Activated naive CD4-positive, alpha-beta T cell treated with anti-CD3 and anti-CD28 coated beads, Interleukin-2, amount 50 U/mL, for 72 hours (primary cell): Measurements from ENCODE around the gene ZBTB38. TPM values are rescaled to one million over a fixed set of nuclear protein-coding genes. Genes with fewer than 3 reads are reported as not detected.
A peak's percentile ranks its signal among the peaks of the same experiment; 100 is the strongest.

Experiments
- ATAC-seq, 2 donors: fragments of 150-1000 bp; cut with Tn5 transposase; 2 replicates each; pipeline ENCODE4 v1.10.0; 2021; ENCODE audit warnings: mild to moderate bottlenecking in 2 of 2, moderate library complexity in 2 of 2
- DNase-seq, 2 donors: peaks; one replicate each; pipeline ENCODE4 v3.0.0; 2021 to 2022; ENCODE audit warnings: low spot score in 2 of 2
- H3K27ac Mint-ChIP-seq, 2 donors: one replicate each; pipeline ENCODE4 v1.8.0; 2022; ENCODE audit warnings: mild to moderate bottlenecking in 2 of 2, mixed read lengths in 2 of 2
- H3K36me3 Mint-ChIP-seq, 2 donors: one replicate each; pipeline ENCODE4 v1.8.0; 2022; ENCODE audit warnings: mixed read lengths in 2 of 2
- H3K9me3 Mint-ChIP-seq, 2 donors: one replicate each; pipeline ENCODE4 v1.8.0; 2022; ENCODE audit warnings: mixed read lengths in 2 of 2
- total RNA-seq, 2 donors: library from RNA; stranded (reverse); gene quantifications; one replicate each; pipeline ENCODE4 v1.2.3, GENCODE V29; 2022

Gene ZBTB38
- total RNA-seq, 2 donors from 2014 or later: 13.4 to 19.9 TPM

DNA sequence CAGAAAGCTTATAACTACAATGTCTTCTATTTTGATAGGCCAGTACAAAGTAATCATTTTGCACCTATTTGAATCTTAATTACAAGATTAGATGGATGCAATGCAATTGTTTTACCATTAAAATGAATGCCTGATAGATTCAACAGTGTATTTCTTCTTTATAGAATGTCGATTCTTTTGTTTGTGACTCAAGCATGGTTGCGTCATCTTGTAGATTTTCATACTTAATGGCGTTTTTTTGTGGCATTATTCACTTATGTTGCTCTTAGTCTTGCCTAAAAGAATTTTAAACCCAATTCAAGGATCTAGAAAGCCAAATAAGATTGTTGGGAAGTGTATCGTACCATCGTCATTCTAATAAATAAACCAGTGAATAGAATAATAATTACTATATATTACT is 21.4 kb downstream of the ZBTB38 start:
- Mint-ChIP-seq H3K27ac (no peak overlapping the region), H3K36me3 (no peaks in the 10 kb centered on the region), H3K9me3 (no peaks in the 10 kb centered on the region)
- DNase-seq (no peak), ATAC-seq (no peak)

- H3K36me3 Mint-ChIP-seq: no peaks in the 10 kb centered on the region
- H3K27ac Mint-ChIP-seq: no peak overlapping the region
- no peaks in the 10 kb centered on the region for H3K9me3 Mint-ChIP-seq
- no peak for ATAC-seq
- no peak for DNase-seq
Observed at GRCh38 chr3:141390747-141391146, 22.4 kb downstream of the ZBTB38 start.

GRCh38 chr3:141391298-141391990 is 23.1 kb downstream of the ZBTB38 start:
- H3K36me3 Mint-ChIP-seq: peaks cover 0 to 4% of the 10 kb centered on the region in 2 donors
- H3K27ac Mint-ChIP-seq: no peak overlapping the region
- no peak for DNase-seq
- no peaks in the 10 kb centered on the region for H3K9me3 Mint-ChIP-seq
- no peak for ATAC-seq

DNA sequence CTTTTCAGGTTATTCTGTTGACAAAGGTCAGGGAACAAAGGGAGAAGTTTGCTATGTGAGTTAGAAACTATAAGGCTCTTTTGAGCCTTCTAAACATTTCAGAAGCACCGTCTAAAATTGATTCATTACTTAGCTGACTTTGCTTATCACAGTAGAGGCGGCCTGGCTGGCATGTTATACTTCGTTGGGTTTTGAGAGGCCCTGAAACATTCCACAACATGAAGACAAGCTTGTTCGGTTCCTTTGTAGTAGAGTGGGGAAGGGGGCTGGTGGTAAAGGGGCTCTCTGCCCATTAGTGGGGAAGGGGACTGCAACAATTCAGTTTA is 23.6 kb downstream of the ZBTB38 start:
- Mint-ChIP-seq H3K9me3 (peaks cover 0 to 3% of the 10 kb centered on the region in 2 donors), H3K27ac (no peak overlapping the region), H3K36me3 (peaks cover 0 to 9% of the 10 kb centered on the region in 2 donors)
- ATAC-seq (no peak), DNase-seq (no peak)

DNA sequence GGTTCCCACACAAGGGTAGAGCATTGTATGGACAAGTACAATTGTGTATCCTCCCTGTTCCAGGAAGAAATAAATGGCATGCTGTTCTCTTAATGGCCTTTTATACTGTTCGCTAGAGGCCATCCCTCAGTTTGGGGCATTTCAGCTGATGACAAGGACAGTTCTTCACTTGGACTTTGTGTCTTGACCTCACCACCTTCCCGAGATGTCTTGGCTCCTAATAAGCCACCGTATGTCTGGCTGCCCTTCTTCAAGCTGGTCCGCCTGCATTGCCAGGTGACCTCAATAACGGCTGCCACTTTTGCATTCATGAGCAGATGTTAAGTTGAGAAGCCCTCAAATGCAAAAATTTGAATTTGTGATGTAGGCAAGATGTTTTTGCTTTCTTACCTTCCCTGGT is 24.1 kb downstream of the ZBTB38 start:
- no peak overlapping the region for H3K27ac Mint-ChIP-seq
- ATAC-seq (no peak), DNase-seq (no peak)
- H3K9me3 Mint-ChIP-seq: peaks cover 0 to 8% of the 10 kb centered on the region in 2 donors
- peaks cover 4 to 13% of the 10 kb centered on the region in 2 donors for H3K36me3 Mint-ChIP-seq

DNA sequence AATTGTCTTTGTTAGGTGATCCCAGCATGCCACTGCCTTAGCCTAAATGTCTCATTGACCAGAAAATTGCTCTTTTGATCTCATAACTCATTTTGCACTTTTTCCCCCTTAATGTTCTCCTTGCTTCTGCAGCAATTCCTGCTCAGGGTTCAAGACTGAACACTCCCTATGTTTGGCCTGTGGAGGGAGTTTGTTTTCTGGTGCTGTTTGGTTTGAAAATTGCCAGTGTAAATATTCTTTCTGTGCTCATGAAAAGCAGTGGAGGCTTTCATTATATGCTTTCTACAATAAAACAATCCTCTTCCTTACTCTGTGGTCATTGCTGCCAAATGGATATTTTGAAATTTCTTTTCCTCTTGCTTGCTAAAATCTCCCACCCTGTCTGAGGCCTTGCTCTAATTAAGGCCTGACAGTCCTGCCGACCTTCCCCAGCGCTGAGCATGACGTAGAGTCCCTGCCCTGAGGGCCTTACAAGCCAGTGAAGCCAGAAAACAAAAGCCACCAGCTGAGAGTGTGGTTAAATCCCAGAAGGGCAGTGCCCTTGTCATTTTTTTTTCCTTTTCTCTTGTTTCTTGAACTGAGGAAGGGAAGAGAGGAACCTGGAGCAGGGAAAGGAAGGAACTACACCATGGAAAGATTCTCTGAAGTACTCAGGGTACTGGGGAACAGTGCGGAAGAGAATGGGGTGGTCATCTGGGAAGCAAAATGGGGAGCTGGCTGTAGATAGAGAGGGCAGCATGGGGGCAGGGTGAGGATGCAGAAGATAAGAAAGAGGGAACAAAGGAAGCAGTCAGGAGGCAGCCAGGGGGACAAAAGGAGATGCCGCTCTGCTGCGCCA is 24.8 kb downstream of the ZBTB38 start:
- peaks cover 0 to 9% of the 10 kb centered on the region in 2 donors for H3K9me3 Mint-ChIP-seq
- DNase-seq (no peak), ATAC-seq (no peak)
- peaks cover 6 to 15% of the 10 kb centered on the region in 2 donors for H3K36me3 Mint-ChIP-seq
- no peak overlapping the region for H3K27ac Mint-ChIP-seq

DNA sequence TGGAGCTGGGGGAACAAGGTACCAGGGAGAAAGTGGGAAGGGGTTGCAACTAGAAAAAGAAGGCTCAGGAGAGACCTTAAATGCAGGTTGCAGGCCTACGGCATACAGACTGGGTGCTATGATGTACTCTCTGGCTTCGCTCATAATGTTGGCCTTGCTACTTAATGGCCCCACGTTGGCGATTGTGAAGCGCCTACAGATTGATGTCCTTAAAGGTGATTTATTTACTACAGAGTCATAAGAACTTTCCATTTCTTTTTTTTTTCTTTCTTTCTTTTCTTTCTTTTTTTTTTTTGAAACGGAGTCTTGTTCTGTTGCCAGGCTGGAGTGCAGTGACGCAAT is 25.4 kb downstream of the ZBTB38 start:
- ATAC-seq (no peak), DNase-seq (no peak)
- peaks cover 0 to 9% of the 10 kb centered on the region in 2 donors for H3K9me3 Mint-ChIP-seq
- H3K36me3 Mint-ChIP-seq: peaks cover 6 to 15% of the 10 kb centered on the region in 2 donors
- H3K27ac Mint-ChIP-seq: no peak overlapping the region

DNA sequence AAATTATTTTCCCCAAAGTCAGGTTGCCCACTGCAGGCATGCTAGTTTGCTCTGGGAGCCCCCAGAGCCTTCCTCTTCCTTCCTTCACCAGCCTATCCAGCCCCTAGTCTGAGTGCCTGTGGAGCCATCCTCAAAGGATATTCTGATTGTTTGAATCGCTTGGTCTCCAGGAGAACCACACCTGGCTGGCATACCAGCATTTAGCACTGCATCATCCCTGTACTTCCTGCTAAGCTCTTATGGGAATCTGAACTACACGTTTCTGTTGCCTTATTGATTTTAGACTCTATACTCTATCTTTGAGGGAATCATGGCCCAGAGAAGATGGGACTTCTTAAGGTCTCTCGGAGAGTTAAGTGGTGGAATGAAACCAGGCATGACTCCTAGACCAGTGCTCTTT is 26.3 kb downstream of the ZBTB38 start:
- peaks cover 6 to 15% of the 10 kb centered on the region in 2 donors for H3K36me3 Mint-ChIP-seq
- ATAC-seq (no peak), DNase-seq (no peak)
- H3K9me3 Mint-ChIP-seq: peaks cover 0 to 9% of the 10 kb centered on the region in 2 donors
- H3K27ac Mint-ChIP-seq: no peak overlapping the region

DNA sequence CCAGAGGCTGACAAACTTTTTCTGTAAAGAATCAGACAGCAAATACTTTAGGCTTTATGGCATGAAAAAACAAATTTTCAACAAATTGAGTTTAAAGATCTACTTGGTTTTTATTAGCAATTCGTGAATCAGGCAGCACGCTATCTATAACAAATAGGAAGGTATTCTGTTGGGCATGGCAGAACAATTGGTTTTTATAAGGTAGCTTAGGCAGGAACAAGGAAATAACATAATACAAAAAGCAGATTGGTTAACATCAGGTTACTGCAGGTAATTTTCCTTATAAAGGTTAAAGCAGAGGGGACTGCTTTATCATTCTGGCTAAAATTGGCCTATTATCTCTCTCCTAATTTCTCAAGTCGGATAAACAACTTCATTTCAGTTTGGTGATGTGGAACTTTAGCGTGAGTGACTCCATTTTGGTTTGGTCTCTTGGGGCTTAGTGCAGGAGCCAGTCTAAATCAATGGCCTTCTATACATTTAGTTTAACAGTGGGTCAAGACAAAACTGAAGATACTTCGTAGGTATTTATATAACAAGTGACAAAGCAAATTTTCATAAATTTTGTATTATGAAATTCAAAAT is 26.8 kb downstream of the ZBTB38 start:
- Mint-ChIP-seq H3K9me3 (peaks cover 0 to 9% of the 10 kb centered on the region in 2 donors), H3K27ac (no peak overlapping the region), H3K36me3 (peaks cover 6 to 15% of the 10 kb centered on the region in 2 donors)
- ATAC-seq: no peak
- DNase-seq: no peak

GRCh38 chr3:141397996-141398395 is 29.7 kb downstream of the ZBTB38 start:
- ATAC-seq (no peak), DNase-seq (no peak)
- peaks cover 0 to 9% of the 10 kb centered on the region in 2 donors for H3K9me3 Mint-ChIP-seq
- H3K36me3 Mint-ChIP-seq: peaks cover 6 to 15% of the 10 kb centered on the region in 2 donors
- no peak overlapping the region for H3K27ac Mint-ChIP-seq

DNA sequence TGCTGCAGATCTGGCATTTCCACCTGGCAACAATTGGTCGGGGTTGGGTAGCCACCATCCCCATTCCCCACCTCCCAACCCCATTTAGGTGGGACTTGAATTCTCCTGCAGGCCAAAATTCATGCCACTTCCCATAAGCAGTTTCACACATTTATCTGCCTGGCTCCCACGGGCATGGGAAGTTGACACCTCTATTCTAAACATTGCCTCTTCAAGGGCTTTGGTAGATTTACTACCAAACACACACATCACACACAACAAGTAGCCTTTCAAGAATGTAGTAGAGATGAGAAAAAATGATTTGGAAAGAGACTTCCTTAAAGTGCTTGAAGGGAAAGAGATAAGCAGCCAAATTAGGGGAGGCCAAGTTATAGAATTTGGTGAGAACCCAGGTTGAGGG is 30.9 kb downstream of the ZBTB38 start:
- Mint-ChIP-seq H3K36me3 (peaks cover 6 to 15% of the 10 kb centered on the region in 2 donors), H3K27ac (no peak overlapping the region)

GRCh38 chr3:141400073-141400971 is 32.0 kb downstream of the ZBTB38 start:
- Mint-ChIP-seq H3K9me3 (peaks cover 0 to 9% of the 10 kb centered on the region in 2 donors), H3K27ac (peak overlapping the region in 1 of 2 donors; percentile 34), H3K36me3 (peaks cover 6 to 25% of the 10 kb centered on the region in 2 donors)
- DNase-seq: no peak
- no peak for ATAC-seq

More for the DNA sequence above, 30.9 kb downstream of the ZBTB38 start:
- ATAC-seq: no peak
- peaks cover 0 to 9% of the 10 kb centered on the region in 2 donors for H3K9me3 Mint-ChIP-seq
- DNase-seq: no peak

DNA sequence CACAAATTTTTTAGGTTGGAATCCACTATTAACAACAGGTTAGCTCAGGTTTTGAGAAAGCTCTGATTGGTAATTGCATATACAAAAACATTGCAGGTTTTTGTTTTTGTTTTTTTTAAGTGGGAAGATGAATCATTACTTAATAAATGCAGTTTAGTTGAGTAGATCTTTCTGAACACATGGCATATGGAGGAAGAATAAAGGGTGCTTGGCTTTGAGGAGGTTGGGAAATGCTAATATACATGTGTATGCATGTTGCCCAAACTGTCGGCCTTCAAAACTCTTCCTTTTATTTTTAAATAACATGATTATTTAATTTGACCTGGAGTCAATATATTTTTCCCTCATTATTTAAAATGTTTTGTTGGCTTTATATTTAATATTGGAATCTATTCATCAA is 32.8 kb downstream of the ZBTB38 start:
- ATAC-seq (no peak), DNase-seq (no peak)
- H3K9me3 Mint-ChIP-seq: peaks cover 0 to 9% of the 10 kb centered on the region in 2 donors
- peak overlapping the region; percentile 34 to 73 for H3K27ac Mint-ChIP-seq
- peaks cover 11 to 32% of the 10 kb centered on the region in 2 donors for H3K36me3 Mint-ChIP-seq

DNA sequence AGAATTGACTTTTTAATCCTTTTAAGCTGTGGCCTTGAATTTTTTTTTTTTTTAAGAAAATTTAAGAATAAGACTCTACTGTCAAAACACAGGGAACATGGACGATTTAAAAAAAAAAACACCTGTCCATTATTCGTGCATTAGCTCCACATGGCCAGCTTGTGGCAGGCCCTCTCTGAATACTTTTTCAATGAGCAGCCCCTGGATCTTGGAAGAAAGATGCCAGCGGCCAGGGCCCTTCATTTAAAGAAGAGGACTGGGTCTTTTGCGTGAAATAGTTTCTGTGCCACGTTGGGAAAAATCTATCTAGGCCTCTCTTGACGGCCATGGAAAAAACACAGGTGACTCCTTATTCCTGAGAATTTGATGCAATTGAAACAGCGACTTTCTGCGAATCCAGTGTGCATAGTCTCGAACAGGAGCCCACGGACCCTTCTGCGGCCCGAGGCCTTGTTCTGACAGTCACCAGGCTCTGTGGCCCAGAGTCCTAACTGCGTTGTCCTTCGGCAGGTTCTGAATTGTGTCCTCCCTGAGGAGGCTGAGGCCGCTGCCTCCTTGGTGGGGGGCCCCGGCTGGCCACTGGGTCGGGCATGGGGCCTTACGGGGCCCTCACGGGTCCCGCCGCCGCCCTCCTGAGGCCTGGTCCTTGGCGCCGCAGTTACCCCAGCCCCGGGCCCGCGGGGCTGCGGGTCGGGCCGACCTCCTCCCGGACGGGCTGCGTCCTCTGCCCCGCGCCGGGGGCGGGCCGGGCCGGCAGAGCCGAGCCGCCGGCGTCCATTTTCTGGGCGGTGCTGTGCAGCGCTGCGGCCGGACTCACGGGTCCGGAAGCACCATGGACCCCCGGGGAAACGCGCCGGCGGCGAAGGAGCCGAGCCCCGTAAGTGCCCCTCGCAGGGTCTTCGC is 33.5 kb downstream of the ZBTB38 start:
- peaks cover 0 to 7% of the 10 kb centered on the region in 2 donors for H3K9me3 Mint-ChIP-seq
- DNase-seq (peak in 1 of 2 donors; percentile 52), ATAC-seq (peak; percentile 82 to 89)
- H3K36me3 Mint-ChIP-seq: peaks cover 16 to 28% of the 10 kb centered on the region in 2 donors
- H3K27ac Mint-ChIP-seq: peak overlapping the region in 1 of 2 donors; percentile 61

DNA sequence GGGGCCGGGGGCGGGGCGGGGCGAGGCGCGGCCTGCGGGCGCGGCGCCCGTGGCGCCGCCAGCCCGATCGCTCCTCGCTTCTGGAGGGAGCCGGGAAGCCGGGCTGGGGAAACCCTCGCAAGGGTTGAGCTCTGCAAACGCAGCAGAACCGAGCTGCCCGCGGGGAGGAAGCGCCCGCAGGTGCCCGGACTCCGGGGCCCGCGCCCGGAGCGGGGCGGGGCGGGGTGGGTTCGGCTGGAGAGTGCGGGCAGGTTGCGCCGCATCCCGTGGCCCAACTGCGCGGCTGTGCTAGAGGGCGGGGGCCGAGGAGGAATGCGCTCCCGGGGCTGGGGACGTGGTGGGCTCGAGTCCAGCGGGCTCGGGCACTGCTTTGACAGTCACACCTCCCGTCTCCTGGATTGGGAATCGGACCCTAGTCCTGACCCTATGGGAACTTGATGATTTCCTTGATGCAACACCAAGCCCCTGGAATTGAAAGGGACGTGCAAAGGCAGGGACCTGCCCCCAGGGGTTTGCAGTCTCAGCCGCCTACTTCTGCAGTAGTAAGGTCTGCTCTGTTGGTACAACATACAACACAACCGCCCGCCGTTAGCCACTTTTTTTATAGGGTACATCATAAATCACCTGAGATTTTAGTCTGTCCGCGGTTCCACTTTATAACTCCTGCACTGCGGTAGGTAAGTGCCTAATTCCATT is 34.3 kb downstream of the ZBTB38 start:
- peak overlapping the region; percentile 21 to 53 for H3K27ac Mint-ChIP-seq
- DNase-seq: peak in 1 of 2 donors; percentile 41
- no peaks in the 10 kb centered on the region for H3K9me3 Mint-ChIP-seq
- H3K36me3 Mint-ChIP-seq: peaks cover 10 to 20% of the 10 kb centered on the region in 2 donors
- ATAC-seq: peak; percentile 79 to 82
